Esophagus squamous epithelium (tissue), 5 donors: Measurements from ENCODE around the gene PRDM4. TPM values are rescaled to one million over a fixed set of nuclear protein-coding genes. Genes with fewer than 3 reads are reported as not detected.

Experiments
- DNase-seq: peaks from one replicate; lab custom pipeline; 2025; lab: John Stamatoyannopoulos, UW
- H3K27ac ChIP-seq, 4 donors: fragments of 200-600 bp; sonication (generic); one replicate each; pipeline ENCODE4 v1.5.1; 2016 to 2019; ENCODE audit warnings: mild to moderate bottlenecking in 1 of 4
- H3K27me3 ChIP-seq, 4 donors: fragments of 200-600 bp; sonication (generic); 1 replicate in 3 of 4; 2 replicates in 1 of 4; pipeline versions ENCODE4 v1.5.1 to v1.6.0; 2017 to 2021; ENCODE audit warnings: antibody characterized with exemption in 1 of 4
- H3K36me3 ChIP-seq, 3 donors: fragments of 200-600 bp; sonication (generic); one replicate each; pipeline ENCODE4 v1.5.1; 2016 to 2019
- H3K4me1 ChIP-seq, 3 donors: fragments of 200-600 bp; sonication (generic); one replicate each; pipeline ENCODE4 v1.5.1; 2017 to 2019
- H3K4me3 ChIP-seq, 4 donors: fragments of 200-600 bp; sonication (generic); 1 replicate in 3 of 4; 2 replicates in 1 of 4; pipeline ENCODE4 v1.5.1; 2016 to 2019; ENCODE audit warnings: mild to moderate bottlenecking in 2 of 4, moderate library complexity in 1 of 4
- H3K9me3 ChIP-seq, 3 donors: fragments of 200-600 bp; sonication (generic); one replicate each; pipeline ENCODE4 v1.5.1; 2016 to 2019
- POLR2A ChIP-seq, 4 donors: fragments of 450-650 bp; IDR thresholded peaks; one replicate each; pipeline ENCODE4 v1.6.1; 2017; ENCODE audit warnings: antibody characterized with exemption in 4 of 4, mild to moderate bottlenecking in 4 of 4, moderate library complexity in 3 of 4
- WGBS, 2 donors: methylation state at CpG; one replicate each; pipeline ENCODE4 v1.1.5; 2018; 5-methylcytosine and 5-hydroxymethylcytosine counted together
- intact Hi-C: fragments of 100-400 bp; cut with DNase I; formaldehyde crosslinking; loops from one replicate; pipeline ENCODE4 v1.15.0; 2022
- total RNA-seq, 4 donors: library from RNA; depleted of rRNA; stranded (reverse); fragments of >200 nt; gene quantifications; one replicate each; pipeline ENCODE4 v1.1.0, GENCODE V29; 2016
- TF ChIP-seq, protein P1 (sequence below), 6 experiments: fragments of 450-650 bp in 4 of 6; fragments of 200-600 bp in 2 of 6; sonication (generic) in 2 of 6; IDR thresholded peaks; one replicate each; pipeline ENCODE4 v1.5.1; 2016 to 2019; ENCODE audit warnings: antibody characterized with exemption in 6 of 6, mild to moderate bottlenecking in 4 of 6, moderate library complexity in 4 of 6
- donor health status: DM: yes; HTN: yes; CAD: no.

The PRDM4 gene
- total RNA-seq, 4 donors from 2014 or later, result 11.4 to 24.8 (median 22.9) TPM

- H3K4me3 ChIP-seq, result no peak overlapping the region
- peaks cover 0 to 6% (median 0%) of the 10 kb centered on the region in 4 donors for H3K27me3 ChIP-seq
- DNase-seq, result no peak
- 75 to 82% methylated on average over 3 of the region's 3 CpGs for WGBS, 2 donors
- intact Hi-C loops, result loop anchor here (10.0 kb wide), 1 partner anchor 71 kb away; no protein-coding TSS in a partner anchor
- H3K9me3 ChIP-seq, result no peaks in the 10 kb centered on the region
- H3K4me1 ChIP-seq, result peaks cover 10 to 28% (median 13%) of the 10 kb centered on the region in 3 donors
- no peak for TF ChIP-seq POLR2A (IDR thresholded peaks at IDR 0.05)
- TF ChIP-seq, protein P1, sequence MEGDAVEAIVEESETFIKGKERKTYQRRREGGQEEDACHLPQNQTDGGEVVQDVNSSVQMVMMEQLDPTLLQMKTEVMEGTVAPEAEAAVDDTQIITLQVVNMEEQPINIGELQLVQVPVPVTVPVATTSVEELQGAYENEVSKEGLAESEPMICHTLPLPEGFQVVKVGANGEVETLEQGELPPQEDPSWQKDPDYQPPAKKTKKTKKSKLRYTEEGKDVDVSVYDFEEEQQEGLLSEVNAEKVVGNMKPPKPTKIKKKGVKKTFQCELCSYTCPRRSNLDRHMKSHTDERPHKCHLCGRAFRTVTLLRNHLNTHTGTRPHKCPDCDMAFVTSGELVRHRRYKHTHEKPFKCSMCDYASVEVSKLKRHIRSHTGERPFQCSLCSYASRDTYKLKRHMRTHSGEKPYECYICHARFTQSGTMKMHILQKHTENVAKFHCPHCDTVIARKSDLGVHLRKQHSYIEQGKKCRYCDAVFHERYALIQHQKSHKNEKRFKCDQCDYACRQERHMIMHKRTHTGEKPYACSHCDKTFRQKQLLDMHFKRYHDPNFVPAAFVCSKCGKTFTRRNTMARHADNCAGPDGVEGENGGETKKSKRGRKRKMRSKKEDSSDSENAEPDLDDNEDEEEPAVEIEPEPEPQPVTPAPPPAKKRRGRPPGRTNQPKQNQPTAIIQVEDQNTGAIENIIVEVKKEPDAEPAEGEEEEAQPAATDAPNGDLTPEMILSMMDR (IDR thresholded peaks at IDR 0.05), result no peak
- peaks cover 2 to 11% (median 10%) of the 10 kb centered on the region in 3 donors for H3K36me3 ChIP-seq
- no peak overlapping the region for H3K27ac ChIP-seq
These were observed 76.7 kb downstream of the PRDM4 start for GRCh38 chr12:107684029-107684795.

Other genes with a start within 250 kb of the PRDM4 start
- gene PWP1, start 75.3 kb downstream of the PRDM4 start, total RNA-seq, result 10 to 100 TPM; 36.9 to 91.0 (median 48.7) TPM
- under 1 TPM in 1 of 4 donors, not detected in 3; 0.19 TPM for gene ASCL4, start 13.6 kb upstream of the PRDM4 start, total RNA-seq